IMR-90 (cell line): ENCODE data around the gene LIN9. TPM values are rescaled to one million over a fixed set of nuclear protein-coding genes. Genes with fewer than 3 reads are reported as not detected.

Source experiments
- ATAC-seq: fragments of 200-7000 bp; cut with Tn5 transposase; 2 replicates; pipeline ENCODE4 v1.9.1; 2020; ENCODE audit warnings: low read depth, mild to moderate bottlenecking, moderate library complexity
- BruUV-seq: library from RNA; stranded (reverse); fragments of 400-500 nt; replicated peaks from 2 replicates; lab custom pipeline; 2021; lab: Mats Ljungman, UMichigan
- CTCF ChIA-PET: fragments of 300-600 bp; formaldehyde crosslinking; extraction: SDS; loops from one replicate; lab custom pipeline; 2021; ENCODE audit warnings: antibody characterized with exemption; lab: Yijun Ruan, JAX
- POLR2A ChIA-PET: fragments of 300-600 bp; sonication (Branson Sonifier 250); formaldehyde crosslinking; loops from one replicate; lab custom pipeline; 2022; ENCODE audit warnings: antibody characterized with exemption; ENCODE audit not compliant: unreplicated experiment; lab: Charles Lee
- DNase-seq: peaks from one replicate; pipeline ENCODE4 v3.0.0; 2013
- H2AFZ ChIP-seq: replicated peaks from 2 replicates; pipeline ENCODE3; 2013; ENCODE audit warnings: low read length, mild to moderate bottlenecking; ENCODE audit not compliant: poor library complexity
- H2AK5ac ChIP-seq: 2 replicates; pipeline ENCODE4 v1.6.1; 2013; ENCODE audit warnings: low read depth, low read length, inconsistent platforms
- H2AK9ac ChIP-seq: replicated peaks from 2 replicates; pipeline ENCODE3; 2013; ENCODE audit warnings: mild to moderate bottlenecking, low read depth, low read length, moderate library complexity; ENCODE audit not compliant: poor library complexity
- H2BK120ac ChIP-seq: 2 replicates; pipeline ENCODE4 v1.6.1; 2013; ENCODE audit warnings: low read depth, low read length, inconsistent platforms
- H2BK15ac ChIP-seq: 3 replicates; pipeline ENCODE4 v1.6.1; 2013; ENCODE audit warnings: low read depth, low read length, inconsistent platforms
- H2BK20ac ChIP-seq: 2 replicates; pipeline ENCODE4 v1.6.1; 2013; ENCODE audit warnings: low read depth, mild to moderate bottlenecking, inconsistent platforms, low read length, moderate library complexity
- H2BK5ac ChIP-seq: 2 replicates; pipeline ENCODE4 v1.6.1; 2013; ENCODE audit warnings: mild to moderate bottlenecking, low read depth, low read length, inconsistent platforms; ENCODE audit not compliant: poor library complexity, severe bottlenecking
- H3K14ac ChIP-seq: replicated peaks from 2 replicates; pipeline ENCODE4 v1.6.1; 2013; ENCODE audit warnings: low read depth, low read length, inconsistent platforms
- H3K18ac ChIP-seq: 2 replicates; pipeline ENCODE4 v1.6.1; 2013; ENCODE audit warnings: low read depth, low read length, control low read depth
- H3K23ac ChIP-seq: 2 replicates; pipeline ENCODE4 v1.6.1; 2013; ENCODE audit warnings: low read depth, low read length, inconsistent platforms
- H3K27ac ChIP-seq: 2 replicates; pipeline ENCODE4 v1.5.1; 2013; ENCODE audit warnings: mild to moderate bottlenecking, control low read depth, low read length; ENCODE audit not compliant: insufficient read depth
- H3K27me3 ChIP-seq: 2 replicates; pipeline ENCODE4 v1.6.1; 2013; ENCODE audit warnings: low read length; ENCODE audit not compliant: control insufficient read depth, insufficient read depth
- H3K36me3 ChIP-seq: 2 replicates; pipeline ENCODE4 v1.6.1; 2013; ENCODE audit warnings: low read length, mixed read lengths; ENCODE audit not compliant: control insufficient read depth, insufficient read depth
- H3K4ac ChIP-seq: 2 replicates; pipeline ENCODE4 v1.6.1; 2013; ENCODE audit warnings: low read depth, low read length, inconsistent platforms
- H3K4me1 ChIP-seq: 2 replicates; pipeline ENCODE4 v1.6.1; 2013; ENCODE audit warnings: low read length, mixed read lengths; ENCODE audit not compliant: control insufficient read depth, insufficient read depth
- H3K4me2 ChIP-seq: 2 replicates; pipeline ENCODE4 v1.6.1; 2013; ENCODE audit warnings: low read depth, mild to moderate bottlenecking, control low read depth, low read length, moderate library complexity
- H3K4me3 ChIP-seq: 2 replicates; pipeline ENCODE4 v1.5.1; 2013; ENCODE audit warnings: low read depth, mild to moderate bottlenecking, control low read depth, low read length, moderate library complexity; ENCODE audit not compliant: insufficient read depth
- H3K56ac ChIP-seq: 2 replicates; pipeline ENCODE4 v1.6.1; 2013; ENCODE audit warnings: low read length, inconsistent platforms; ENCODE audit not compliant: insufficient read depth; ENCODE audit errors: extremely low read depth
- H3K79me1 ChIP-seq, 2 experiments: 2 replicates each; pipeline ENCODE4 v1.6.1; 2013; ENCODE audit warnings: low read length in 2 of 2, inconsistent platforms in 1 of 2, low read depth in 1 of 2
- H3K9ac ChIP-seq: 2 replicates; pipeline ENCODE4 v1.6.1; 2013; ENCODE audit warnings: low read depth, low read length, control low read depth
- H3K9me1 ChIP-seq: 2 replicates; pipeline ENCODE4 v1.6.1; 2013; ENCODE audit warnings: low read length, inconsistent platforms; ENCODE audit not compliant: insufficient read depth
- H3K9me3 ChIP-seq: 2 replicates; pipeline ENCODE4 v1.6.1; 2013; ENCODE audit warnings: low read length; ENCODE audit not compliant: control insufficient read depth, insufficient read depth
- H4K20me1 ChIP-seq: 2 replicates; pipeline ENCODE4 v1.6.1; 2013; ENCODE audit warnings: low read length, inconsistent platforms; ENCODE audit not compliant: insufficient read depth
- H4K5ac ChIP-seq: 2 replicates; pipeline ENCODE4 v1.6.1; 2013; ENCODE audit warnings: mild to moderate bottlenecking, low read depth, low read length, control low read depth
- H4K8ac ChIP-seq, 2 experiments: 2 replicates each; pipeline ENCODE4 v1.6.1; 2013; ENCODE audit warnings: low read depth in 2 of 2, low read length in 2 of 2, control low read depth in 1 of 2, inconsistent platforms in 1 of 2
- H4K91ac ChIP-seq: 2 replicates; pipeline ENCODE4 v1.6.1; 2013; ENCODE audit warnings: low read depth, low read length, inconsistent platforms; ENCODE audit not compliant: insufficient read depth
- BHLHE40 ChIP-seq: fragments of 150-350 bp; IDR thresholded peaks from 2 replicates; pipeline ENCODE4 v1.6.1; 2016; ENCODE audit warnings: mild to moderate bottlenecking, low read depth, low read length
- CEBPB ChIP-seq: IDR thresholded peaks from 2 replicates; pipeline ENCODE4 v1.6.1; 2012; ENCODE audit warnings: low read depth, low read length, improper control_type of control experiment
- CHD1 ChIP-seq: IDR thresholded peaks from 2 replicates; pipeline ENCODE4 v1.6.1; 2012; ENCODE audit warnings: low read depth, low read length, improper control_type of control experiment
- CTCF ChIP-seq: conservative IDR thresholded peaks from 2 replicates; pipeline ENCODE4 v1.5.1; 2012; ENCODE audit warnings: mild to moderate bottlenecking, low read depth, low read length, improper control_type of control experiment
- ELK1 ChIP-seq: fragments of 150-350 bp; IDR thresholded peaks from 2 replicates; pipeline ENCODE4 v1.6.1; 2016; ENCODE audit warnings: low read depth, mild to moderate bottlenecking, low read length, moderate library complexity, borderline replicate concordance
- FOS ChIP-seq: fragments of 150-350 bp; IDR thresholded peaks from 2 replicates; pipeline ENCODE4 v1.6.1; 2016; ENCODE audit warnings: low read depth, low read length
- MAFK ChIP-seq: IDR thresholded peaks from 2 replicates; pipeline ENCODE4 v1.6.1; 2012; ENCODE audit warnings: low read depth, low read length, improper control_type of control experiment
- MAZ ChIP-seq: IDR thresholded peaks from 2 replicates; pipeline ENCODE4 v1.6.1; 2012; ENCODE audit warnings: low read depth, mild to moderate bottlenecking, low read length, improper control_type of control experiment, moderate library complexity, borderline replicate concordance
- MXI1 ChIP-seq: IDR thresholded peaks from 2 replicates; pipeline ENCODE4 v1.6.1; 2012; ENCODE audit warnings: low read depth, mild to moderate bottlenecking, low read length, moderate library complexity, borderline replicate concordance
- NFE2L2 ChIP-seq: fragments of 150-350 bp; IDR thresholded peaks from 2 replicates; pipeline ENCODE4 v1.6.1; 2016; ENCODE audit warnings: low read depth, mild to moderate bottlenecking, low read length
- POLR2A ChIP-seq: IDR thresholded peaks from 2 replicates; pipeline ENCODE4 v1.6.1; 2012; ENCODE audit warnings: mild to moderate bottlenecking, low read depth, low read length
- RAD21 ChIP-seq: IDR thresholded peaks from 2 replicates; pipeline ENCODE4 v1.6.1; 2012; ENCODE audit warnings: low read length, improper control_type of control experiment
- RCOR1 ChIP-seq: IDR thresholded peaks from 2 replicates; pipeline ENCODE4 v1.6.1; 2012; ENCODE audit warnings: mild to moderate bottlenecking, low read length, improper control_type of control experiment; ENCODE audit not compliant: insufficient replicate concordance
- RFX5 ChIP-seq: IDR thresholded peaks from 2 replicates; pipeline ENCODE4 v1.8.0; 2012; ENCODE audit warnings: low read depth, mild to moderate bottlenecking, low read length, moderate library complexity
- SMC3 ChIP-seq: fragments of 150-350 bp; IDR thresholded peaks from 2 replicates; pipeline ENCODE4 v1.6.1; 2016; ENCODE audit warnings: low read depth, mild to moderate bottlenecking, antibody characterized with exemption, low read length, moderate library complexity
- USF2 ChIP-seq: fragments of 150-350 bp; IDR thresholded peaks from 2 replicates; pipeline ENCODE4 v1.6.1; 2017; ENCODE audit warnings: mild to moderate bottlenecking, antibody characterized with exemption, low read length, low read depth
- WGBS, 2 experiments: methylation state at CpG; one replicate each; pipeline versions ENCODE4 v1.1.5 to v1.1.7; 2013; ENCODE audit warnings: missing lambda C conversion rate in 2 of 2; ENCODE audit not compliant: insufficient read length in 1 of 2; ENCODE audit errors: extremely low coverage in 2 of 2; 5-methylcytosine and 5-hydroxymethylcytosine counted together
- dilution Hi-C: fragments of 300-500 bp; cut with HindIII; formaldehyde crosslinking; loops from one replicate; pipeline ENCODE4 v1.14.3; 2018; ENCODE audit warnings: low sequenced_read_pairs; ENCODE audit not compliant: unreplicated experiment
- in situ Hi-C: fragments of 300-500 bp; cut with MboI; formaldehyde crosslinking; loops from 3 replicates; pipeline ENCODE4 v1.14.3; 2019; ENCODE audit warnings: low sequenced_read_pairs, inconsistent platforms, mixed read lengths
- intact Hi-C: fragments of 100-400 bp; cut with micrococcal nuclease; formaldehyde crosslinking; loops from 2 replicates; pipeline ENCODE4 v1.10.0; 2022
- polyA plus RNA-seq, 3 experiments: library from polyadenylated mRNA; depleted of rRNA; stranded (reverse); fragments of >200 nt; gene quantifications; 2 replicates each; pipeline ENCODE4 v1.2.3, GENCODE V29; 2012; ENCODE audit warnings: low replicate concordance in 1 of 3
- total RNA-seq: library from RNA; depleted of rRNA; stranded (reverse); fragments of >200 nt; gene quantifications from 2 replicates; pipeline ENCODE4 v1.2.3, GENCODE V29; 2012

Gene LIN9
- total and polyA plus RNA-seq, 2 of the 4 experiments (the other 2 are of a cell fraction) = 2.3 to 3.9 TPM

DNA sequence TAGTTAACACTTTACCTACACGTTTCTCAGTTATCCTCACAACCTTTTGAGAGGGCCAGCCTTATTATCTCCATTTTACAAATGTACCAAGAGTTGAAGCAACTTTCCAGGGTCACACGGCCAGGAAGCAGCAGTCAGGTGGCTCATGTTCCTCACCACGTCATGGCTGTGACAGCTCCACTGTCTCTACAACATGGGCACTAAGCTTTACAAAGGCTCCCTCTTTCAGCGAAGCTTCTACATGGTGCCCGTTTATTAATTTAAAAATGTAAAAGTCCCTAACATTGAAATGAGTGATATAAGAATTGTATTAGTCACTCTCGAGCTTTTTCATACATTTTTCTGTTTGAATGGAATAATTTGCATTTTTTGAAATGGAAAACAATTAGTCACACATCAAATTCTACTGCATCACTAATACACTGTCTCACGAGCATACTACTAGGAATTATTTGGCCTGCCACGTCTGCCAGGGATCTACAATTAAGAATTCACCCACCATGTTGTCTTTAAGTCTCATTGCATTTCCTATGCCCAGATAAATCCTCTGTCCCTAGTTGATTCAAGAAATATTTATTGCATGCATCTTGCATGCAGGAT lies 28.4 kb upstream of the LIN9 start:
- no peak overlapping the region for H3K4me3 ChIP-seq
- H3K14ac ChIP-seq = no peak overlapping the region
- ChIA-PET POLR2A (no interaction called here), CTCF (interaction anchor here (1.4 kb wide), 1 partner anchor 212 kb away, joined by 3 read pairs; no protein-coding TSS in a partner anchor)
- no peaks in the 10 kb centered on the region for H3K4me1 ChIP-seq
- TF ChIP-seq SMC3 = no peak
- no peak for TF ChIP-seq MAFK
- TF ChIP-seq POLR2A = no peak
- TF ChIP-seq RCOR1 = no peak
- TF ChIP-seq CTCF = no peak
- no peak for TF ChIP-seq RAD21
- TF ChIP-seq MXI1 = no peak
- no peak for TF ChIP-seq RFX5
- no peak for TF ChIP-seq NFE2L2
- TF ChIP-seq ELK1 = no peak
- no peak for TF ChIP-seq BHLHE40
- TF ChIP-seq CHD1 = no peak
- no peak for TF ChIP-seq FOS
- no peak for TF ChIP-seq MAZ
- no peak for TF ChIP-seq CEBPB
- no peak for TF ChIP-seq USF2
- H2AFZ ChIP-seq = no peak overlapping the region
- dilution Hi-C loops (no loop called here), in situ Hi-C loops (no loop called here), intact Hi-C loops (loop anchor here (10.0 kb wide), 1 partner anchor 133 kb away; no protein-coding TSS in a partner anchor)
- H2AK5ac ChIP-seq = no peak overlapping the region
- no peak overlapping the region for H3K27ac ChIP-seq
- no peak overlapping the region for H4K5ac ChIP-seq
- H2AK9ac ChIP-seq = no peak overlapping the region
- no peak overlapping the region for H2BK5ac ChIP-seq
- H3K9me1 ChIP-seq = no peaks in the 10 kb centered on the region
- H3K4ac ChIP-seq = no peak overlapping the region
- H2BK120ac ChIP-seq = no peak overlapping the region
- no peak overlapping the region for H2BK20ac ChIP-seq
- no peak overlapping the region for H2BK15ac ChIP-seq
- no peak overlapping the region for H3K18ac ChIP-seq
- BruUV-seq = no TSS peak
- 33% methylated on average over 1 of the region's 8 CpGs; no CpG with 5 or more reads in 1 of the 2 experiments for WGBS, 2 experiments
- no peak for ATAC-seq
- no peak overlapping the region for H4K8ac ChIP-seq
- no peaks in the 10 kb centered on the region for H4K20me1 ChIP-seq
- no peak overlapping the region for H3K9ac ChIP-seq
- H3K36me3 ChIP-seq = no peaks in the 10 kb centered on the region
- H3K56ac ChIP-seq = no peak overlapping the region
- no peaks in the 10 kb centered on the region for H3K27me3 ChIP-seq
- no peak overlapping the region for H3K23ac ChIP-seq
- H4K91ac ChIP-seq = no peak overlapping the region
- no peaks in the 10 kb centered on the region for H3K9me3 ChIP-seq
- no peaks in the 10 kb centered on the region for H3K79me1 ChIP-seq
- no peak for DNase-seq
- H3K4me2 ChIP-seq = no peak overlapping the region
